ENCODE results near the gene VPS50.

Gene VPS50

GRCh38 chr7:93307131-93307660 lies 75.0 kb downstream of the VPS50 start:
- Histone ChIP-seq H3K4me1 (ENCODE audit: low read length) (no peaks in the 10 kb centered on the region), H3F3A (ENCODE audit: insufficient read depth, low read length) (no peaks in the 10 kb centered on the region), H3K4me2 (ENCODE audit: low read depth, low read length) (no peak overlapping the region), H3K79me2 (ENCODE audit: low read length) (no peaks in the 10 kb centered on the region), H3K27me3 (replicated peaks; ENCODE audit: insufficient read depth, low read length) (no peaks in the 10 kb centered on the region), H3K9me2 (replicated peaks; ENCODE audit: insufficient read depth, low read length) (no peaks in the 10 kb centered on the region), H3K9ac (ENCODE audit: low read length) (no peak overlapping the region), H3K36me3 (replicated peaks; ENCODE audit: insufficient read depth, low read length) (no peaks in the 10 kb centered on the region; the same call in 1 of the 2 replicates), H3K4me3 (ENCODE audit: low read length) (no peak overlapping the region), H4K20me1 (ENCODE audit: insufficient read depth, low read length) (no peaks in the 10 kb centered on the region), H3K9me3 (replicated peaks; ENCODE audit: insufficient read depth, low read length) (no peaks in the 10 kb centered on the region), H3K27ac (ENCODE audit: low read length) (no peak overlapping the region), H2AFZ (ENCODE audit: low read length) (no peak overlapping the region)
- TF ChIP-seq EZH2 (optimal IDR thresholded peaks at IDR 0.05; ENCODE audit: low read depth, low read length), result no peak
- no peak for DNase-seq

GRCh38 chr7:93307943-93308342 lies 75.8 kb downstream of the VPS50 start:
- Histone ChIP-seq H3K4me1 (ENCODE audit: low read length) (no peaks in the 10 kb centered on the region), H2AFZ (ENCODE audit: low read length) (no peak overlapping the region), H3K79me2 (ENCODE audit: low read length) (no peaks in the 10 kb centered on the region), H3K9me2 (replicated peaks; ENCODE audit: insufficient read depth, low read length) (no peaks in the 10 kb centered on the region), H4K20me1 (ENCODE audit: insufficient read depth, low read length) (no peaks in the 10 kb centered on the region), H3F3A (ENCODE audit: insufficient read depth, low read length) (no peaks in the 10 kb centered on the region), H3K9ac (ENCODE audit: low read length) (no peak overlapping the region), H3K9me3 (replicated peaks; ENCODE audit: insufficient read depth, low read length) (no peaks in the 10 kb centered on the region), H3K4me3 (ENCODE audit: low read length) (no peak overlapping the region), H3K36me3 (replicated peaks; ENCODE audit: insufficient read depth, low read length) (no peaks in the 10 kb centered on the region; the same call in 1 of the 2 replicates), H3K4me2 (ENCODE audit: low read depth, low read length) (no peak overlapping the region), H3K27ac (ENCODE audit: low read length) (no peak overlapping the region), H3K27me3 (replicated peaks; ENCODE audit: insufficient read depth, low read length) (no peaks in the 10 kb centered on the region)
- DNase-seq, result no peak
- TF ChIP-seq EZH2 (optimal IDR thresholded peaks at IDR 0.05; ENCODE audit: low read depth, low read length) (no peak), EZH2phosphoT487 (IDR thresholded peaks at IDR 0.05; ENCODE audit: low read length) (no peak), CTCF (IDR thresholded peaks at IDR 0.05; ENCODE audit: low read length) (no peak)

- Histone ChIP-seq H3K9me2 (replicated peaks; ENCODE audit: insufficient read depth, low read length) (no peaks in the 10 kb centered on the region), H3K27ac (ENCODE audit: low read length) (no peak overlapping the region), H3F3A (ENCODE audit: insufficient read depth, low read length) (no peaks in the 10 kb centered on the region), H3K36me3 (replicated peaks; ENCODE audit: insufficient read depth, low read length) (no peaks in the 10 kb centered on the region; the same call in 1 of the 2 replicates), H4K20me1 (ENCODE audit: insufficient read depth, low read length) (no peaks in the 10 kb centered on the region), H2AFZ (ENCODE audit: low read length) (no peak overlapping the region), H3K4me1 (ENCODE audit: low read length) (no peaks in the 10 kb centered on the region), H3K4me3 (ENCODE audit: low read length) (no peak overlapping the region), H3K27me3 (replicated peaks; ENCODE audit: insufficient read depth, low read length) (no peaks in the 10 kb centered on the region), H3K79me2 (ENCODE audit: low read length) (no peaks in the 10 kb centered on the region), H3K4me2 (ENCODE audit: low read depth, low read length) (no peak overlapping the region), H3K9ac (ENCODE audit: low read length) (no peak overlapping the region), H3K9me3 (replicated peaks; ENCODE audit: insufficient read depth, low read length) (no peaks in the 10 kb centered on the region)
- DNase-seq, result no peak
- TF ChIP-seq CTCF (IDR thresholded peaks at IDR 0.05; ENCODE audit: low read length) (no peak), EZH2phosphoT487 (IDR thresholded peaks at IDR 0.05; ENCODE audit: low read length) (no peak), EZH2 (optimal IDR thresholded peaks at IDR 0.05; ENCODE audit: low read depth, low read length) (no peak)
These were observed 78.2 kb downstream of the VPS50 start for GRCh38 chr7:93310346-93310745.

GRCh38 chr7:93314449-93314848 lies 82.3 kb downstream of the VPS50 start:
- no peaks in the 10 kb centered on the region for H3K27me3 ChIP-seq (replicated peaks; ENCODE audit: insufficient read depth, low read length)
- H3K4me3 ChIP-seq (ENCODE audit: low read length), result no peak overlapping the region
- TF ChIP-seq CTCF (IDR thresholded peaks at IDR 0.05; ENCODE audit: low read length) (no peak), EZH2 (optimal IDR thresholded peaks at IDR 0.05; ENCODE audit: low read depth, low read length) (no peak), EZH2phosphoT487 (IDR thresholded peaks at IDR 0.05; ENCODE audit: low read length) (no peak)
- H2AFZ ChIP-seq (ENCODE audit: low read length), result no peak overlapping the region
- H3K4me1 ChIP-seq (ENCODE audit: low read length), result no peaks in the 10 kb centered on the region
- H3K36me3 ChIP-seq (replicated peaks; ENCODE audit: insufficient read depth, low read length), result no peaks in the 10 kb centered on the region; the same call in 1 of the 2 replicates
- H3K9me3 ChIP-seq (replicated peaks; ENCODE audit: insufficient read depth, low read length), result no peaks in the 10 kb centered on the region
- DNase-seq, result no peak
- no peak overlapping the region for H3K4me2 ChIP-seq (ENCODE audit: low read depth, low read length)
- H3K9me2 ChIP-seq (replicated peaks; ENCODE audit: insufficient read depth, low read length), result no peaks in the 10 kb centered on the region
- no peak overlapping the region for H3K27ac ChIP-seq (ENCODE audit: low read length)
- no peak overlapping the region for H3K9ac ChIP-seq (ENCODE audit: low read length)
- H3F3A ChIP-seq (ENCODE audit: insufficient read depth, low read length), result no peaks in the 10 kb centered on the region
- no peaks in the 10 kb centered on the region for H3K79me2 ChIP-seq (ENCODE audit: low read length)
- H4K20me1 ChIP-seq (ENCODE audit: insufficient read depth, low read length), result no peaks in the 10 kb centered on the region

Data from MM.1S (cell line).